Renal pelvis (tissue), 4 donors: ENCODE results near the gene PHF20. TPM values are rescaled to one million over a fixed set of nuclear protein-coding genes. Genes with fewer than 3 reads are reported as not detected.
"Not testable (repeated sequence)": the region's sequence is repeated elsewhere in the genome, so short reads cannot be mapped to it uniquely, and the experiment has no call there.

Experiments
- DNase-seq: peaks from one replicate; pipeline ENCODE4 v3.0.0-alpha.2; 2013
- polyA plus RNA-seq, 3 donors: library from polyadenylated mRNA; unstranded; fragments of 120-200 nt; gene quantifications; one replicate each; pipeline ENCODE4 v1.2.1, GENCODE V29; 2013; ENCODE audit not compliant: insufficient read length in 3 of 3

The PHF20 gene
- polyA plus RNA-seq, 3 donors = 30.2 to 34.8 (median 32.2) TPM

GRCh38 chr20:35831971-35832370 is 60.2 kb downstream of the PHF20 start:
- DNase-seq = peak; percentile 30

DNA sequence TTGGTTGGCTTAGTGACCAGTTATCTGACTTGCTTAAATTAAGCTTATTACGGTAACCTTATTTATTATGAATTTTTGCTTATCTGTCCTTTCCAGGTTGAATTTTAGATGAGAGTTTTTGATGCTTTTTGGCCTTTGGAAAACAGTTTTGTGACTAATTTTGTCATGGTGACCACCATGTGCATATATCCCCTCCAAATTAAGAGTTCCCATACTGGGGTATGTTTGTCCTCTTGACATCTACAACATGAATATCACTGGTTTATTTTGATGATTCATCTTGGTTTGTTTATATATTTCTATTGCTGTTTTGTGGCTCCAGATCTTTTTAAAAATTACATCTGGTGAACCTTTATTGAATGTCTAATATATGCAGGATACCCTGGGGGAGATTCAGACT is 61.4 kb downstream of the PHF20 start:
- no peak for DNase-seq

GRCh38 chr20:35837577-35838195 is 65.9 kb downstream of the PHF20 start:
- DNase-seq = peak; percentile 57

GRCh38 chr20:35838205-35838604 is 66.4 kb downstream of the PHF20 start:
- peak; percentile 34 for DNase-seq

GRCh38 chr20:35839904-35840303 is 68.1 kb downstream of the PHF20 start:
- DNase-seq = no peak

GRCh38 chr20:35840421-35840820 is 68.6 kb downstream of the PHF20 start:
- DNase-seq = no peak

DNA sequence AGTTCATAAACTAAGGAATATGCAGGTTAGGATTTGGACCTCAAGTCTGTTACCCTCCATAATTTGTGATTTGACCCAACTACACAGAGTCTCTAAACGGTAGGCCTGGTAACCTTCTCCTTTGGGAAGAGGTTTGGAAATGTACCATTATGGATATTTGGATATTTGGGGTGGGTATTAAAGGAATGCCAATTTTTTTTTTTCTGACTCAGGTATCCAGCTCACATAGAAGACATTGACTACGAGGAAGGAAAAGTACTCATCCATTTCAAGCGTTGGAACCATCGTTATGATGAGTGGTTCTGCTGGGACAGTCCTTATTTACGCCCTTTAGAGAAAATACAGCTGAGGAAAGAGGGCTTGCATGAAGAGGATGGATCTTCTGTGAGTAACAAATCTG is 70.5 kb downstream of the PHF20 start:
- no peak for DNase-seq

- DNase-seq = not testable (repeated sequence)
These were observed 72.1 kb downstream of the PHF20 start for GRCh38 chr20:35843894-35844293.

DNA sequence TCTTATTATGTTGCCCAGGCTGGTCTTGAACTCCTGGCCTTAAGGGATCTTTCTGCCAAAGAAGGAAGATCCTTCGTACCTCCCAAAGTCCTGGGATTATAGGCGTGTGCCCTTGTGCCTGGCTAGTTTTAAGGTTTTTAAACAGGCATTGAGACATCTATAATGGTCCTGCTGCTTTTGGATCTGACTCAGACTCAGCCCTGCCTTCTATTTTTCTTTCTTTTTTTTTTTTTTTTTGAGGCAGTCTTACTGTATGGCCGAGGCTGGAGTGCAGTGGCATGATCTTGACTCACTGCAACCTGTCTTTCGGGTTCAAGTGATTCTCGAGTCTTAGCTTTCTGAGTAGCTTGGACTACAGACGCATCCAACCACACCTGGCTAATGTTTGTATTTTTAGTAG is 73.7 kb downstream of the PHF20 start:
- no peak for DNase-seq

GRCh38 chr20:35849706-35850105 is 77.9 kb downstream of the PHF20 start:
- no peak for DNase-seq

DNA sequence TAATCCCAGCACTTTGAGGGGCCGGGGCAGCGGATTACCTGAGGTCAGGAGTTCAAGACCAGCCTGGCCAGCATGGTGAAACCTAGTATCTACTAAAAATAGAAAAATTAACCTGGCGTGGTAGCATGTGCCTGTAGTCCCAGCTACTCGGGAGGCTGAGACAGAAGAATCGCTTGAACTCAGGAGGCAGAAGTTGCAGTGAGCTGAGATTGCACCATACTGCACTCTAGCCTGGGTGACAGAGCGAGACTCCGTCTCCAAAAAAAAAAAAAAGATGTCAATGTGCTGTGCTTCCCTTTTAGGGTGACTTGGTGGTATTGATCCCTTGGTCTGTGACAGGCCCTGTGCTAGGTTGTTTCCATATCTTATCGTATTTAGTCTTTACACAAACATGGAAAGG is 79.8 kb downstream of the PHF20 start:
- not testable (repeated sequence) for DNase-seq

- DNase-seq = no peak
These were observed 83.0 kb downstream of the PHF20 start for GRCh38 chr20:35854713-35855348.

- DNase-seq = not testable (repeated sequence)
These were observed 83.8 kb downstream of the PHF20 start for GRCh38 chr20:35855641-35856040.

GRCh38 chr20:35856866-35857265 is 85.1 kb downstream of the PHF20 start:
- DNase-seq = no peak

DNA sequence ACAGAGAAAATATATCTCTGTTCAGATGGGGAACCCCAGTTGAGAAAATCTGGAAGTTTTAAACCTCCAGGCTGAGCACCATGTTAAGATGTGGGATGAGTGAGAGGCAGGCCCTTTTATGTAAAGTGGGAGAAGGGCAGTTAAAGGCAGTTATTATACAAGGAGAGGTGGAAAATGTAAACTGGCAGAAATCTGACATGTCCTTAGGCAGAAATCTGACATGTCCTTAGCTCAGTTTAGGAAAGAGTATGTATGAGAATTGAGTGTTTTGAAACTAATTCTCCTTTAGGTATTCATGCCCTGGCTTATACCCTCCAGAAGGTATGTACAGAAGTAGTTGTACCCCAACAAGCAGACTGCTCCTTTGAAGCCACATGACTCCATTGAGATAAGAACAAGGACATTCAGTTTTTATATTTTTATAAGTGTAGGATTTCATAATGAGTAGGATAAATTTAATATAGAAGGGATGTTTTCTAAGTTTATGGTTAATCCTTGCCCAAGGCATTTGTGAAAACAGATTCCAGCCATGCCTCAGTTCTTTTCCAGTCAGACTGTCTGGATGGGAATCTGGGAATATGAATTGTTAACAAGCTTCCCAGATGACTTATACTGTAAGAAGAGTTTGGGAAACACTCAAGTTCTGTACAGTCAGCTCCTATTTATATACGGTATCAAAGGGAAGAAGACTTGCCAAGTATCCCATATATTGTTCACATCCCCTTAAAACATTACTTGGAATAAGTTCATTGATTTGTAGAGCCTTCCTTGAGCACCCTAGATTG is 94.8 kb downstream of the PHF20 start:
- DNase-seq = no peak

DNA sequence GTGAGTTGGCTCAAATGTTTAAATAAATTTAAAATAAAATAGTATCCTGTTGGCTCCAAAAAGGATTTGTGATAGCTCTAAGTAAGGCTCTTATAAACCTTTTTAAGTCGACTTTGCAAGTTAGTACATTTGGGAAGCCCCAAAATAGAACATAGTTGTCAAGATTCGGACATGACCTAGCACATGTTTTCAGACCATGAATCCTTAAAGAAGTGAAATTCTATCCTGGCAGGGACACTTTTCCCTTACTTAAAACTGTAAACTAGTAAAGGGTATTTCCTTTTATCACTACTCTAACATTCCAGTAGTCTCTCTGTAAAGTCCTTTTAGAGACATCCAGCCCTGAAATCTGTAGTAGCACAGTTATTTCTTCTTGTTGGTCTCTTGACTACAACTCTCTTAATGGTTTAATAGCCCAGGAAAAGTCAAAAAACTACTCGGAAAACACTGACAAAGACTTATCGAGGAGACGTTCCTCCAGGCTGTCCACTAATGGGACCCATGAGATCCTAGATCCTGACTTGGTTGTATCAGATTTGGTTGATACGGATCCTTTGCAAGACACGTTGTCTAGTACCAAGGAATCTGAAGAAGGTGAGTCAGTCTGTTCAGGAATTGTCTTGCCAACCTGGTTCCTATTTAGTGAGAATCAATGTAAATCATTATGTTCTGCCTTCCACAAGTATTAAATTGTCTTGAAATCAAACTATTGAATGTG is 98.9 kb downstream of the PHF20 start:
- no peak for DNase-seq

DNA sequence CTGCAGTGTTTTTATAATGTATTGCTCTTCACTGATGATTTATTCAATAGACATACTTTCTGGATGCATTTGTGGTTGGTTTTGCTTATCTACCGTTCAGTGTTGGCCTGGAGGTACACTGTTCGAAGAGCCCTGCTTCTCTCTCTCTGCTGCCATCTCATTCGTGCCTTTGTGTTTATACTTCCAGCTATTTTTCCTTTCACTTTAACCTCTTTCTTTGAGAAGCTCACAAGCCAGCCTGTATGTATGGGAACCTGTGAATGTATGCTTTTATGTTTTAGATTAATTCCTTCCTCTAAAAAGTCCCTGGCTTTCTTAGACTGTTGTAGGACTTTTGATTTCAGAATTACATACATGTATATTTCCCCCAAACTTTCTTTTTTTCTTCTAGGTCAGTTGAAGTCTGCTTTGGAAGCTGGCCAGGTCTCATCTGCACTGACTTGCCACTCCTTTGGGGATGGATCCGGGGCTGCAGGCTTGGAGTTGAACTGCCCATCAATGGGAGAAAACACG is 99.5 kb downstream of the PHF20 start:
- DNase-seq = no peak

GRCh38 chr20:35876033-35876320 is 104.2 kb downstream of the PHF20 start:
- DNase-seq = no peak

DNA sequence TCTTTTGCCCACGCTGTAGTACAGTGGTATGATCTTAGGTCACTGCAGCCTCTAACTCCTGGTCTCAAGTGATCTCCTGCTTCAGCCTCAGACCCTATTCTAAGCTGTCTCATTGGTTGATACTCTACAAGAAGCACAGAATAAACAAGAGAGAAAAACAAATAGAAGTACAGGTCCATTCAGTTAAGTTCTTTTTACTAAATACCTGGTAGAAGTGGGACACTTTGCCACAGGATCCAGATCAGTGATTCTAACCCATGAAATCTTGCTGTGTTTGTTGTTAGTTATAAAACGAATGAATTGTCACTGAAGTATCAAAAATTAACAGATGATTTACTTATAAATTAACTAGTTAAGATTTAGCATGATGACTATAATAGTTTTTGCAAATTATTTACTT is 105.8 kb downstream of the PHF20 start:
- no peak for DNase-seq

GRCh38 chr20:35878113-35878625 is 106.4 kb downstream of the PHF20 start:
- DNase-seq = no peak

DNA sequence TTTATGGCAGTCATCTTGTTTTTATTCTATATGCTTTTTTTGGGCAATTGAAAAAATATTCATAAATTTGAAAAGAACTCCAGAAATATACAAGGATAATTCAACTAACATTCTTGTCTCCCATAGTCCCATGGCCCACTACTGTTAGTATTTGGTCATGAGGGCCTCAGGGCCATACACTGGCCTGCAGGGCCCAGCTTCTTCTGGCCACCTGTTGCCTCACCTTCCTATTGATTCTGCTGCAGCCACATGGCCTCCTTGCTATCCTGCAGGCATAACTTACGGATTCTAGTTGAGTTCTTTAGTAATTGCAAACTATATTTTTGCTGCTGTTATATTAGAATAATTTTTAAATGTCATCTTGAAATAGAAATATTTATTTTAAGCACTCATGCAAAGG is 109.9 kb downstream of the PHF20 start:
- no peak for DNase-seq
